Measurements from ENCODE around the gene TMBIM1.
A peak's percentile ranks its signal among the peaks of the same experiment; 100 is the strongest.

The TMBIM1 gene

DNA sequence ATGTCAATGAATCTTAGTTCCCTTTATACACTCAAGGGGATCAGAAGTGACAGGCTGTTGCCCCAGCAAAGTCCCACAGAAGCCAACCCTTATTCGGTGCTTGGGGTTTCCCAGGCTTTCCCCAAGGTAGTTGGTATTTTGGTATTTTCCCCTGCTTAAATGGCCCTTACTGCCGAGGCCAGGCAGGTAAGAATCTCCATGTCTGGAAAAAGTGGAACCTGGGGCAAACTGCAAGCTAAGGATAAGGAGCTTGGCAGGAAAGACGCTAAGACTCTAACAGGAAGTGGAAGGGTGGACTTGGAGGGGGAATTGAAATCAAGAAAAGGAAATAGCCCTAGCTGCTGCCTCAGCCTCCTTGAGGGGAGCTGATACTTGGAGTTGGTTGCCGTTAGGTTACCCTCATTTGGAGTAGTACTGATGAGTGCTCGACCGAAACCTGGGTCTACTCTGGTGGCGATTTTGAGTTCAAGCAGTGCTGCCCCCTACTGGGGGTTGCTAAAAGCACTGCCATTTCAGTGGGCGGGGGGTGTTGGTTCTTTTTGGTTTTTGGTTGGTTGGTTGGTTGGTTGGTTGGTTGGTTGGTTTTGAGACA lies 34.8 kb downstream of the TMBIM1 start:
- peak; percentile 48 to 60 for DNase-seq (ENCODE audit: low read depth in 2 of 2)

DNA sequence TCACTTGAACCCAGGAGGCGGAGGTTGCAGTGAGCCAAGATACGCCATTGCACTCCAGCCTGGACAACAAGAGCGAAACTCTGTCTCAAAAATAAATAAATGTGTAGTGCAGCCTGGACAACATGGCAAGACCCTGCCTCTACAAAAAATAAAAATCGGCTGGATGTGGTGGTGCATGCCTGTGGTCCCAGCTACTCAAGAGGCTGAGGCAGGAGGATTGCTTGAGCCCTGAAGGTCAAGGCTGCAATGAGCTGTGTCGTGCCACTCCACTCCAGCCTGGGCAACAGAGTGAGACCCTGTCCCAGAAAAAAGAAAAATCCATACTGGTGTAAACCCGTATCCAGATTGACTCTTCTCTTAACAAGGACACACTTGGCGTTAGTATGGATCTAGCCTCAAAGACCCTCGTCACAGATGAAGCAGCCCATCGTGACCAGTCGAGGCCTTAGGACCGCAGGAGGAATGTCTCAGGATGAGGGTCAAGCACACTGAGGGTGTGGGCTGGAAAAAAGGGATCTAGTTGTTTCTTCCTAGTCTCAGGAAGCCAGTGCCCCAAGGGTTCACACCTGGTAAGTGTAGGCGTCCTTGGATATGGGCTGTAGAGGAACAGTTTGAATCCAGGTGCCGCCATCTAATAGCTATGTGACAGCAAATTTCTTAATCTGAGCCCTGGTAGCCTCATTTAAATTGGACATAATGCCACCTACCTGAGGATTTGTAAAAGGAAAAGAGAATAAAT lies 35.5 kb downstream of the TMBIM1 start:
- no peak for DNase-seq (ENCODE audit: low read depth in 2 of 2)

DNA sequence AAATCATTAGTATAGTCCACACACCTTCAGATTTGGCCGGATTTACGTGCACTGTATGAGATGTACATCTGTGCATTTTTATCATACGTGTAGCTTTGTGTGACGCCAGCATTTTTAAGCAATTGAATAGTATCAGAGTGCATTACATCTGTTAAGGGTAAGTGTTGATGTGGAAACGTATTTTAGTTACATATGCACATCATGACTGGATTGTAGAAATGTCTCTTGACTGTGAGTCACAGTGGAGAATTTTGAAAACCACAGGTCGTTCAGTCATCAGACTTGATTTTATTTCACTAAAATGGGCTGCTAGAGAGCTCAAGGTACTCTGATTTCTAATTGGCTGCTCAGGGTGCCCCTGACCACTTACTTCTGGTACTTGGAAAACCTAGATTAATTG lies 36.9 kb downstream of the TMBIM1 start:
- DNase-seq (ENCODE audit: low read depth in 2 of 2), result no peak

DNA sequence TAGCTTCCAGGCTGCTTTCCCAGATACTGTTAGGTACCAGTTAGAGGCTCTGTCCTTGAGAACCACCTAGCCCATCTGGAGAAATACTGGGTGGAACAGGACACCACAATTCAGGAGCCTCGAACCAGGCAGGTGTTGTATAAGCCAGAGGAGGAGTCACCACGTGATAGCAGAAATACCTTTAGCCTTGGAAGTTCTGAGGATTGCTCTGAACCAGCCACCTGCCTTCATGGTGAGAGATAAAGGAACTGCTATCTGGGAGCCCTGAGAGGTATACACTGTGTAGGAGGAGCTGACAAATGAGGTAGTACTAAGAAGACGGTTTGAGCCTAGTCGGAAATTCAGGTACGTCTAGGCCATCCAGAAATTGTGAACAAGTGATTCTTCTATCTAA lies 39.1 kb downstream of the TMBIM1 start:
- no peak for DNase-seq (ENCODE audit: low read depth in 2 of 2)

DNA sequence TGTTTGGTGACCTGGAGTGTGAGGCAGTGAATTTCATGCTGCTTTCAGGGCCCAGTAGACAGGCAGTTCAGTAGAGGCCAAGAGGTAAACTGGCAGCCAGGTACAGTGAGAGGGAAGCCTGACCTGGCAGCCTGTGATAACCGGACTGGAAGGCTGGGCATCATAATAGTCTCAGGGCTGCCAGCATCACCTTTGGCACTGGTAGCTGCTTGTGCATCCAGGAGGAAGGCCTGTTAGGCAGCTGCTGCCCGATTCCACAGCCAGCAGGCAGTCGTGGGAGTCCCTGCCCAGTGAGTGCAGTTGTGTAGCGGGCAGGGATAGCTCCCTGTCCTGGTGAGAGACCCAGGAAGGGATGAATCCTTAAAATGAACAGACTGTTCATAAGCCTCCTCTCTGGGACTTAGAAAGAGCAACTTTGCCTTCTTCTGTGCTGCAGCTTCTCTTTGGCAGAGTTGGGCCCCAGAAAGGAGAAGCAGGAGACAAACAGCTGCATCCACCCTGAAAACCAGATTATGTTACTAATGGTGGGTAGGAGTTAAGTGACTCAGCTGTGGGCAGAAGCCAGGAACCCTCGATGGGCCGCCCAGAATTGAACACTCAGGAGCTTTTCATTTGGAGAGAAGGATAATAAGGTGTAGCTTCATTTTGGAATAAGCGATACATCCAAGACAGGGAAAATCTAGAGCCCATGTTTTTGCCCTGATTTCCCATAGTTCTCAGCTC lies 39.6 kb downstream of the TMBIM1 start:
- no peak for DNase-seq (ENCODE audit: low read depth in 2 of 2)

DNA sequence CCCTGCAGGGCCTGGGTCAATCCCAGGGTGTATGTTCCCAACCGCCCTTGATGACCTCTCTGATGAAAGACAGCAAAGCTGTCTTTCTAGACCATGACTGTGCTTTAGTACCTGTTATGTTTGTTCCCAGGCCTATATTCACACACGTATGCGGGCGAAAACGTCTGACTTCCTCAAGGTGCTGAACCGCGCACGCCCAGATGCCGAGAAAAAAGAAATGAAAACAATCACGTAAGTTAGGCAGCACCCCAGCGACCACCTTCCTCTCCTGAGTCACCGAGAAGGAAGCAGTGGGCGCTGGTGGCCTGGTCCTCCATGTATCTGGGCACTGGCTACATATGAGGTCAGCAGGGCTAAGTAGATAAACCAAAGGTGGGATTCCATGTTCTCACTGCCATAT lies 42.6 kb downstream of the TMBIM1 start:
- DNase-seq (ENCODE audit: low read depth in 2 of 2), result no peak

DNA sequence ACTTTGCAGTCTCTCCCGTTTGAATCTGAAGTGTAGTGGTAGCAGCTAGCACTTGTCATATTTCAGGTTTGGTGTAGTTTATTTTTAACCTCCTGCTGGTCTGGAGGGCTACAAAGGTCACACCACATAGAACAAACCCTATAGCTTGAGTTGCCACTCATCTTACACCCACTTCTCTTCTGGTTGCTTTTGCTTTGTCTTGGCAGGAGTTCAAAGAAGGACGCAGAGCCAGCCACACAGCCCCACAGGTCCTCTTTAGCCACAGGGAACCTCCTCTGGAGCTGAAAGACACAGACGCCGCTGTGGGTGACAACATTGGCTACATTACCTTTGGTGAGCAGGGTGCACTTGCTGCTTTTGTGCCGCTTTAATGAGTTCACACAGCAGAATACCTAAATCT lies 47.1 kb downstream of the TMBIM1 start:
- DNase-seq (ENCODE audit: low read depth in 2 of 2), result no peak

DNA sequence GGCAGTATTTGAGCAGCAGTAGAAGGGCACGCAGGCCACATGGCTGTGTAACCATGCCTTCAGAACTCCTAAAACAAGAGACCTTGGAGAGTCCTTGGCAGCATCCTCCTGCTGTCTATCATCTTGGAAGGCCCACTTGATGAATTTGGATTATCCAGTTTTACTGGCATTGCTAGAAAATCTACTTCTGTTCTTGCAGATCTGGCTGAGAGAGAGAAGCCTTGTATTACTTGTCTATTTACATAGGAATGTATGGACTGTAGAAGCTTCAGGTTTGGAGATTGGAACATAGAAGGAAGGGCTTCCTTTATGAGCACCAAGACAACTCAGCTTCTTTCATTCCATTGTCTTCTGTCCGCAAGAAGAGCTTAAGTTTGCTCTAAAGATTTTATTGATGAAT lies 47.6 kb downstream of the TMBIM1 start:
- DNase-seq (ENCODE audit: low read depth in 2 of 2), result no peak

DNA sequence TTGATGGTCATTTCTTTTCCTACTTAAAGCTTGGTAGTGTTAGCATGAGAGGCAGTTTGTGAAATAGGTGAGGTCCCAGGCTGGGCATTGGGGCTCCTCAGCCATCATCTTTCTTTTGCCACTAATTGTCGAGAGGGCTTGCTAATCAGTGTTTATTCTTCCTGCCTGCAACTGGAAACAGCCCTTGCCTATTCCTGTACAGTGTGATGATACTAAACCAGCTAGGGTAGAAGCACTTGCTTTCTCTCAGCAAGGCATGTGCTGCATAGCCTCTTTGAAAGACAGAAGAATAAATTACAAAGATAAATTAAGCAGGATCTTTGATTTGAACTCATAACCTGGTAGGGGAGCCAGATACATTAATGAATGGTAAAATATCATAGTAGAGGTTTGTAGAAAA lies 48.1 kb downstream of the TMBIM1 start:
- no peak for DNase-seq (ENCODE audit: low read depth in 2 of 2)

DNA sequence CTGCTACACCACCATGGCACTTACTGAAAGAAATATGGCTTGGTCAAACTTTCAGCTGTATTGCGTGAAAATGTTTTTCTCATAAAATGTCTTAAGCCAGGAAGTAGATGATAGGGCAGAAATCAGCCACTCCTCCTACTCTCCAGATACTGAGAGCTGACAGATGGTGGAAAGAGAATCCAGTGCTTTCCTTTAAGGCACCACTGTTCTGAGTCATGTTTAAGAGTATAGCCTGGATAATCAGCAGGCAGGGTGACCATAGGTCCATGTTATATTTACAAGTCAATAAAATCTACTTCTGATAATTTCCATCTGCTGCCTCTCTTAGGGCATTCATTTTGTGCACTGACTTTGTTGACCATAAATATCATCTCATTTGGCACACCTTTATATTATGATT lies 53.4 kb downstream of the TMBIM1 start:
- no peak for DNase-seq (ENCODE audit: low read depth in 2 of 2)

DNA sequence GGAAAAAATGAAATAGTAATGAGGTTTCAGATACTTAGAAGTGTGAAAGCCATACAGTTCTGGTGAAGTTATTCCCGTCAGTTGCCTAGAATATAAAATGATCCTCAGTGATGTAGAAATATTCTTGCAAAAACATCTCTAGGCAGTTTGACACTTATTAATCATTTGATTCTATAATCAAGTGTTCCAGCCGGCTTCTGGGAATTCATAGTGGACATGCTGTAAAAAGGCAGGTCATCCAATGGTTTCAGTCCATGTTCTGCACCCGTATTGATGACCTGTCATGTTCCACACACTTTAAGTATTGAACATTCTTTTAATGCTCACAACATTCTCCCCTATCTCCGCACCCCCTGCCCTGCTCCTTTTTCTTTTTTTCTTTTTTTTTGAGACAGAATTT lies 55.5 kb downstream of the TMBIM1 start:
- no peak for DNase-seq (ENCODE audit: low read depth in 2 of 2)

DNA sequence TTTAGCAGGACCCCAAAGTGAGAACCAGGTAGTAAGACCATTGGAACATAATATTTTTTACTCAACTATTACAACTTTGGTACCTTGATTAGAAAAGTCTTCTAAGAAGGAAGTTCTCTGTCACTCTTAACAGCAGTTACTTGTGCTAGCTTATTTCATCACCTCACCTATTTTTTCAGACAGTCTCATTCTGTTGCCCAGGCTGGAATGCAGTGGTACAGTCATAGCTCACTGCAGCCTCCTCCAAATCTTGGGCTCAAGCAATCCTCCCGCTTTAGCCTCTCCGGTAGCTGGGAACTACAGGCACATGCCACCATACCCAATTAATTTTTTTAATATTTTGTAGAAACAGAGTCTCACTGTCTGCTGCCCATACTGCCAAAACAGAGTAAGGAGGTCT lies 57.3 kb downstream of the TMBIM1 start:
- no peak for DNase-seq (ENCODE audit: low read depth in 2 of 2)

DNA sequence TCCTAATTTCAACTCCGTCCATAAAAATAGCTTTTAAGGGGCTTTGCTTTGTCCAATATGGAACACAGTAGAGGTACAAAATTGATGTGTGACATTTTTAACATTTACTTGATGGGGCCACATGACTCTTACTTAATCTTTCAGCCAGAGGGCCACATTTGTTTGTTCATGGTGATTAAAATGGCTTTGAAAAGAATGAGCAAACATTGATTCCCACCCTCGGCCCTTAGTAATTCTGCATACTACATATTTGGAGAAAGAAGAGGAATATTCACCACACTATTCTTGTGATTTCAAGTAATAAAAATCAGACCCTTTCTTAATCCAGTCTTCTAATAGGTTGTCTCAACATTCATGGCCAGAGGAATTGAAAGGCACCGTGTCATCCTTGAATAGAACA lies 57.8 kb downstream of the TMBIM1 start:
- DNase-seq (ENCODE audit: low read depth in 2 of 2), result no peak

DNA sequence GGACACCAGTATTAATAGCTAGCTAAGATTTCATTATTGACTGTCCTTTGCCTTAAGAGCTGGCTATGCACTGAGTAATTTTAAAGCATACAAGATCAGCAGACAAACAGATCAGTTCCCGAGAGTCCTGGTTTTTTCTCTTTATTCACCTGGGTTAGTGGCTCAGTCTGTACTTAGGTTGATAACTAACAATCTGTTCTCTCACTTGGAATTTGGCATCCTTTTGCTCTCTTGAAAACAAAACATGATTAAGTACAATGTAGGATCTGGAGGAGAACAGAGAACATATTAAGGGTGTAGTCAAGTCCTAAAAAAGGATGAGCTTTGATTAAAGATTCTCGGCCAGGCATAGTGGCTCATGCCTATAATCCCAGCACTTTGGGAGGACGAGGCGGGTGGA lies 58.8 kb downstream of the TMBIM1 start:
- no peak for DNase-seq (ENCODE audit: low read depth in 2 of 2)

DNA sequence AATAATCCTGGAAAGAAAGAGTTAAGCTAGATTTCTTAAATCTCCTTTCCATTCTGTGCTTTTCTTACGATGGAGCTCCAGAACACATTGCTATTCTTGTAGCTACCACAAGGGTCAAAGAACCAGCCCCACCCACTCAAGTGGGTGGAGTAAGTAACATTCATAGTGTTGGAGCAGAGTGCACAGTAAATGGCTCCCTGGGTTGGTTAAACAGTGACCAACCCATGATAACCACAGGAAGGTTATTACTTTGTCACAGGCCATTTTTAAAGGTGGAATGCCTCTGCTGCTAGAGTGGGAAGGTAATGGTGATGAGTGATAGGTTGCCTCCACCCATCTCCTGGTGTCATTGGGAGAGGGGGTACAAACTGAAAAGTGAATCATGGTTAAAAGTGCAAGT lies 61.4 kb downstream of the TMBIM1 start:
- peak; percentile 25 to 27 for DNase-seq (ENCODE audit: low read depth in 2 of 2)

DNA sequence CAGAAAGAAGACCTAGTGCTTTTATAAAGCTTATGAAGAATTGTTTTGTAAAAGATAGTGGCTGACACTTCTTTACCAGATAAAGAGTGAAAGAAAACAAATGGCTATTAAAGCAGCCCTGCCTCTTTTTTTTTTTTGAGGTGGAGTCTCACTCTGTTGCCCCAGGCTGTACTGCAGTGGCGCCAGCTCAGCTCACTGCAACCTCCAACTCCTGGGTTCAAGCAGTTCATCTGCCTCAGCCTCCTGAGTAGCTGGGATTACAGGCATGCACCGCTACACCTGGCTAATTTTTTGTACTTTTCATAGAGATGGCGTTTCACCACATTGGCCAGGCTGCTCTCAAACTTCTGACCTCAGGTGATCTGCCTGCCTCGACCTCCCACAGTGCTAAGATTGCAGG lies 62.5 kb downstream of the TMBIM1 start:
- peak in 1 of 2 donors; percentile 12 for DNase-seq (ENCODE audit: low read depth in 2 of 2)

DNA sequence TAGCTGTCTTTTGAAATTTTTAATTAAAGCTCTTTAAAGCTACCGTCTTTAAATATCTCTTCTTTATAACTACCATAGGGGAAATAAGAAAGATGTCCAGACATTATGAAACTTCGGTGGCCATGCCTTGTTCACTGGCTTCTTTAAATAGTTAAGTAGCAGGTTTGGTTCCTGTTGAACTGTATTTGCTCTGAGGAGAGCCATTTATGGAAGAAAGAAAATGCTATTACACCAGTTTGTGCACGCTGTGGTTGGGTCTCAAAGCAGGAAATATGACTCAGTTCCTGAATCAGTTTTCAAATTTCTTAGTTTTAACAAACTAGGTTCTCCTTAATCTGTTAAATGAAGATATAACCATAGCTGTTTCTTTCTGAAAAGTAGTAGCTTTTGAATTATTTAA lies 63.1 kb downstream of the TMBIM1 start:
- DNase-seq (ENCODE audit: low read depth in 2 of 2), result peak in 1 of 2 donors; percentile 31

DNA sequence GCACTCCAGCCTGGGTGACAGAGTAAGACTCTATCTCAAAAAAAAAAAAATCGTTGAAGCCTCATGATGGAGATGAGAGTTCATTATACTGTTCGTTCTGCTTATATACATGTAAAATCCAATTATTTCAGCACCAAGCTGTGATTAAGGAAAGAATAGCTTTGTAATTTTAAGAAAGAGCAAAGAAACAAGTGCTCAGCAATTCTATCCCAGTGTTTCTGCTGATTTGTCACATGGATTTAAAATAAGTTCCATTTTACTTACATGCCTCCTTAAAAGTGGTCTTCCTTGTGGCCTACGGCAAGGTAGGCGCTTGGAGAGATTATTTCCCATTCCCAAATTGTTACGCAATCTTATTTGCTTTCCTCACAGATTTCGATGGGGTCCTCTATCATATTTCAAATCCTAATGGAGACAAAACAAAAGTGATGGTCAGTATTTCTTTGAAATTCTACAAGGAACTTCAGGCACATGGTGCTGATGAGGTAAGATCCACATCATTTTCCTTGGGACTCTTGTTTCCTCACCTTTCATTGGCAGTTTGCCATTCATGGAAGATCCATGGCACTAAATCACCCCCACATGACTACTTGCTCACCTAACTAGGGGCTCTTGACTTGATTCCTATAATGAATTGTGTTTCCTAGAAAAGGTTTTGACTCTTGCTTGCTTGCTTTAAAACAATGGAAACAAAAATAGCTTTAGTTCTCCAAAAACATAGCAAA lies 63.8 kb downstream of the TMBIM1 start:
- DNase-seq (ENCODE audit: low read depth in 2 of 2), result no peak

DNA sequence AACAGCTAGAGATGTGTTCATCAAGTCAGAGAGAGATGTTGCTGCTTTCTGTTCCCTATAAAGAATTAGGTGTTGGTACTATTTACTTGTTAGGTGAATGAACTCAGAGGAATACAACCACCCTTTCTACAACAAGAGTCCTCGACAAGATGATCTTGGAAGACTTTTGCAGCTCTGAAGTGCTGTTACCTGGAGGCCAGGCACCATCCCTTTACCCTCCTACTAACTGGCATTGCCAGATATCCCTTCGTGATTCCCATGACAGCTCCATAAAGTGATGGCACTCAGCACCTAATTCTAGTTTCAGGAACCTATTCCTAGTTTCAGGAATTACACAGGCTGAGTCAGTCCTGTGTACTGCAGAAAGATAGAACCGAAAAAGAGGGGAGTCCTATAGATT lies 65.4 kb downstream of the TMBIM1 start:
- DNase-seq (ENCODE audit: low read depth in 2 of 2), result no peak
